ENCODE results near the gene HIPK3.

GRCh38 chr11:33344611-33345010, 87.4 kb downstream of the HIPK3 start:
- TF ChIP-seq ZNF138 (tag by site-specific recombination; IDR thresholded peaks at IDR 0.05; ENCODE audit: borderline replicate concordance): no peak
- no peak for TF ChIP-seq MEIS1 (CRISPR knock-in tag; IDR thresholded peaks at IDR 0.05; ENCODE audit: borderline replicate concordance)
- no peak for TF ChIP-seq CTCF (tag by site-specific recombination; IDR thresholded peaks at IDR 0.05)
- TF ChIP-seq ZNF266 (tag by site-specific recombination; IDR thresholded peaks at IDR 0.05; ENCODE audit: low read depth): no peak
